Measurements from ENCODE around the gene SLC19A1. TPM values are rescaled to one million over a fixed set of nuclear protein-coding genes. Genes with fewer than 3 reads are reported as not detected.

Gene SLC19A1
- total RNA-seq, 1 donor from 2014 or later, result 4.5 TPM

DNA sequence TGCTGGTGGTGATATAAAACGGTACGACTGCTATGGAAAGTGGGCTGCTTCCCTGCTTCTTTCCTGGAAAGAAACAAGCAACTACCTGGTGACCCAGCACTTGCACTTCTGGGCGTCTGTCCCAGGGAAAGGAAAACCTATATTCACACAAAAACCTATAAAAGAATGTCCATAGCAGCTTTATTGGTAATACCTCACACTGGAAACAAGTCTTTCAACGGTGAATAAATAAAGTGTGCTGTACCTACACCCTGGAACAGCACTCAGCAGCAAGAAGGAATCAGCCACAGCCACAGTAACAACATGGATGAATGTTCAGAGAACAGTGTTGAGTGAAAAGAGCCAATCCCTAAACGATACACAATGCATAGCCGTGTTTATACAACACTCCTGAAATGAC is 19.9 kb downstream of the SLC19A1 start:
- no peaks in the 10 kb centered on the region for H3K36me3 ChIP-seq (ENCODE audit: control insufficient read depth, insufficient read depth, low read length)
- TF ChIP-seq, protein P1, sequence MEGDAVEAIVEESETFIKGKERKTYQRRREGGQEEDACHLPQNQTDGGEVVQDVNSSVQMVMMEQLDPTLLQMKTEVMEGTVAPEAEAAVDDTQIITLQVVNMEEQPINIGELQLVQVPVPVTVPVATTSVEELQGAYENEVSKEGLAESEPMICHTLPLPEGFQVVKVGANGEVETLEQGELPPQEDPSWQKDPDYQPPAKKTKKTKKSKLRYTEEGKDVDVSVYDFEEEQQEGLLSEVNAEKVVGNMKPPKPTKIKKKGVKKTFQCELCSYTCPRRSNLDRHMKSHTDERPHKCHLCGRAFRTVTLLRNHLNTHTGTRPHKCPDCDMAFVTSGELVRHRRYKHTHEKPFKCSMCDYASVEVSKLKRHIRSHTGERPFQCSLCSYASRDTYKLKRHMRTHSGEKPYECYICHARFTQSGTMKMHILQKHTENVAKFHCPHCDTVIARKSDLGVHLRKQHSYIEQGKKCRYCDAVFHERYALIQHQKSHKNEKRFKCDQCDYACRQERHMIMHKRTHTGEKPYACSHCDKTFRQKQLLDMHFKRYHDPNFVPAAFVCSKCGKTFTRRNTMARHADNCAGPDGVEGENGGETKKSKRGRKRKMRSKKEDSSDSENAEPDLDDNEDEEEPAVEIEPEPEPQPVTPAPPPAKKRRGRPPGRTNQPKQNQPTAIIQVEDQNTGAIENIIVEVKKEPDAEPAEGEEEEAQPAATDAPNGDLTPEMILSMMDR (IDR thresholded peaks at IDR 0.05; ENCODE audit: insufficient read depth, low read length, severe bottlenecking), result no peak
- H3K4me3 ChIP-seq (ENCODE audit: low read depth, low read length), result no peak overlapping the region
- H3K27me3 ChIP-seq (ENCODE audit: control insufficient read depth, insufficient read depth, low read length), result no peaks in the 10 kb centered on the region
- no peak for DNase-seq (ENCODE audit: low read depth)
- no peak for FAIRE-seq

DNA sequence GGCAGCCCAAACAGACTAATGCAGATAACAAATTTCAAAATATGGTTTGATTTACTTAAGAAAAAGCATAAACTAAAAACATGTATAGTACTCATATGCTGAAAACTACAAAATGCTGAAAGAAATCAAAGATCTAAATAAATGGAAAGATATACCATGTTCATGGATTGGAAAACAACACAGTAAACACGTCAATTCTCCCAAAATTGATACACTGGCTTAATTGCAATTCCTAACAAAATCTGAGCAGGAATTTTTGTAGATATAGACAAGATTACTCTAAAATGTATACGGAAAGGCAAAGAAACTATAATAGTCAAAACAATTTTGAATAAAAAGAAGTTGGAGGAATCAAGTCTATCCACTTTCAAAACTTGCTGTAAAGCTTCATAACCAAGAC is 21.0 kb downstream of the SLC19A1 start:
- Histone ChIP-seq H3K4me3 (ENCODE audit: low read depth, low read length) (no peak overlapping the region), H3K36me3 (ENCODE audit: control insufficient read depth, insufficient read depth, low read length) (no peaks in the 10 kb centered on the region), H3K27me3 (ENCODE audit: control insufficient read depth, insufficient read depth, low read length) (no peaks in the 10 kb centered on the region)
- FAIRE-seq (no peak), DNase-seq (ENCODE audit: low read depth) (no peak)
- TF ChIP-seq, protein P1 (IDR thresholded peaks at IDR 0.05; ENCODE audit: insufficient read depth, low read length, severe bottlenecking), result no peak

DNA sequence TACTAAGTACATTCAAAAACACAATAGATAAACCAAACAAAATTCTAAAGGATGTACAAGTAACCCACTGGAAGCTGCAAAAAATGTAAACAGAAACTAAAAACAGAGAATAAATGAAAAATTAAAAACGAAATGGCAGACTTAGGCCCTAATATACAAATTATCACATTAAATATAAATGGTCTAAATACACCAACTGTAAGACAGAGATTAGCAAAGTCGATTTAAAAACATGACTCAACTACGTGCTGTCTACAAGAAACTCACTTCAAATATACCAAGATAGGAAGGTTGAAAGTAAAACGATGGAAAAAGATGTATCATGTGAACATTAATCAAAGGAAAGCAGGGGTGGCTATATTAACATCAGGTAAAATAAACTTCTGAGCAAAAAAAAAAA is 23.1 kb downstream of the SLC19A1 start:
- TF ChIP-seq, protein P1 (IDR thresholded peaks at IDR 0.05; ENCODE audit: insufficient read depth, low read length, severe bottlenecking), result no peak
- Histone ChIP-seq H3K4me3 (ENCODE audit: low read depth, low read length) (no peak overlapping the region), H3K27me3 (ENCODE audit: control insufficient read depth, insufficient read depth, low read length) (no peaks in the 10 kb centered on the region), H3K36me3 (ENCODE audit: control insufficient read depth, insufficient read depth, low read length) (peaks cover 1% of the 10 kb centered on the region)
- DNase-seq (ENCODE audit: low read depth) (no peak), FAIRE-seq (no peak)

DNA sequence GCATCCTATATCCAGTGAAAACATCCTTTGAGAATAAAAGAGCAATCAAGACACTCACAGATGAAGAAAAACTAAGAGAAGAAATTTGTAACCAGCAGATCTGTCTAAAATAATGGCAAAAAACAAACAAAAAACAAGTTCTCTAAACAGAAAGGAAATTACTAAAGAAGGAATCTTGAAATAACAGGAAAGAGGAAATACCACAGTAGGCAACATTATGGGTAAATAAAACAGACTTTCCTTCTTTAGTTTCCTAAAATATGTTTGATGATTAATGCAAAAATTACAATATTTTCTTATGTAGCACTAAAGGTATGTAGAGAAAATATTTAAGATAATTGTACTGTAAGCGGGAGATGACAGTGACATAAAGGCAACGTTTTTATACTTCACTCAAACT is 23.5 kb downstream of the SLC19A1 start:
- FAIRE-seq, result no peak
- no peak overlapping the region for H3K4me3 ChIP-seq (ENCODE audit: low read depth, low read length)

DNA sequence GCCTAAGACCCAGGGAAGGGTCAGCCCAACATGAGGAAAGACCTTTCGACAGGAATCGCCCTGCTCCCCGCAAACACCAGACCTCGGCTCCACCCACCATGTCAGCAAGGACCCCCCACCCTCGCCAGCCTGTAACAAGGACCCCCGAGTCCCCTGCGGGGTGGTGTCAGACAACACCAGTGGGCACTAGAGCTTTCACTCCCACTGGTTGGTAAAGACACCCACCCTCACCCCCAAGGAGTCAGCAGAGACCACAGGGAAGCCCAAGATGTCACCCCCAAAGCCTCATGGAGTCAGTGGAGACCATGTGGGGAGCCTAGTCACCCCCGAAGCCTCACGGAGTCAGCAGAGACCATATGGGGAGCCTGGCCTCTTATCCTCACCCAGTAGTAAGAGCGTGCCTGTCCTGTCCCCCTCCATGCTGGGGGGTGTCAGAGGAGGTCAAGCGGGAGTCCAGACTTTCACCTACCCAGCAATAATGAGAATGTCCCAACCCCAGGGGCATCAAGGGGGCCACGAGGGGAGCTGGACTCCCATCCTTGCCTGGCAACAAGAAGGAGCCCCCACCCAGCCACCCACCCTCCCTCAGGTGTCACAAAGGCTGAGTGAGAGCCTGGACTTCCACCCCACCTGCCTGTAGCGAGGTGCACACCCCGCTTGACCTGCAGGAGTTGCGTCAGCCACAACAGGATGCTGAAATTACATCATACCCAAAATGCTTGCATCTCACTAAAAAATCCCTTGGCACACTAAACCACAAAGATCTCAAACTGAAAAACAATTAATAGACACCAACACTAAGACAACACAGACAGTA is 24.8 kb downstream of the SLC19A1 start:
- no peak for FAIRE-seq
- Histone ChIP-seq H3K4me3 (ENCODE audit: low read depth, low read length) (no peak overlapping the region), H3K36me3 (ENCODE audit: control insufficient read depth, insufficient read depth, low read length) (peaks cover 1% of the 10 kb centered on the region), H3K27me3 (ENCODE audit: control insufficient read depth, insufficient read depth, low read length) (no peaks in the 10 kb centered on the region)
- TF ChIP-seq, protein P1 (IDR thresholded peaks at IDR 0.05; ENCODE audit: insufficient read depth, low read length, severe bottlenecking), result no peak
- DNase-seq (ENCODE audit: low read depth), result no peak

More for the DNA sequence above, 23.5 kb downstream of the SLC19A1 start:
- Histone ChIP-seq H3K36me3 (ENCODE audit: control insufficient read depth, insufficient read depth, low read length) (peaks cover 1% of the 10 kb centered on the region), H3K27me3 (ENCODE audit: control insufficient read depth, insufficient read depth, low read length) (no peaks in the 10 kb centered on the region)
- TF ChIP-seq, protein P1 (IDR thresholded peaks at IDR 0.05; ENCODE audit: insufficient read depth, low read length, severe bottlenecking), result no peak
- no peak for DNase-seq (ENCODE audit: low read depth)

Measured in bronchial epithelial cell (primary cell).